ENCODE measurements around the gene ZNF564.

GRCh38 chr19:12580180-12580694 lies 29.0 kb upstream of the ZNF564 start:
- TF ChIP-seq, protein P1, sequence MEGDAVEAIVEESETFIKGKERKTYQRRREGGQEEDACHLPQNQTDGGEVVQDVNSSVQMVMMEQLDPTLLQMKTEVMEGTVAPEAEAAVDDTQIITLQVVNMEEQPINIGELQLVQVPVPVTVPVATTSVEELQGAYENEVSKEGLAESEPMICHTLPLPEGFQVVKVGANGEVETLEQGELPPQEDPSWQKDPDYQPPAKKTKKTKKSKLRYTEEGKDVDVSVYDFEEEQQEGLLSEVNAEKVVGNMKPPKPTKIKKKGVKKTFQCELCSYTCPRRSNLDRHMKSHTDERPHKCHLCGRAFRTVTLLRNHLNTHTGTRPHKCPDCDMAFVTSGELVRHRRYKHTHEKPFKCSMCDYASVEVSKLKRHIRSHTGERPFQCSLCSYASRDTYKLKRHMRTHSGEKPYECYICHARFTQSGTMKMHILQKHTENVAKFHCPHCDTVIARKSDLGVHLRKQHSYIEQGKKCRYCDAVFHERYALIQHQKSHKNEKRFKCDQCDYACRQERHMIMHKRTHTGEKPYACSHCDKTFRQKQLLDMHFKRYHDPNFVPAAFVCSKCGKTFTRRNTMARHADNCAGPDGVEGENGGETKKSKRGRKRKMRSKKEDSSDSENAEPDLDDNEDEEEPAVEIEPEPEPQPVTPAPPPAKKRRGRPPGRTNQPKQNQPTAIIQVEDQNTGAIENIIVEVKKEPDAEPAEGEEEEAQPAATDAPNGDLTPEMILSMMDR (conservative IDR thresholded peaks at IDR 0.05; ENCODE audit: low read depth in 2 of 2): no peak
- TF ChIP-seq POLR2AphosphoS5 (IDR thresholded peaks at IDR 0.05; ENCODE audit: low read depth): no peak
